Keratinocyte (primary cell): ENCODE measurements around the gene MCM5. TPM values are rescaled to one million over a fixed set of nuclear protein-coding genes. Genes with fewer than 3 reads are reported as not detected.
"Not testable (repeated sequence)": the region's sequence is repeated elsewhere in the genome, so short reads cannot be mapped to it uniquely, and the experiment has no call there.

Source experiments
- DNase-seq: peaks from one replicate; pipeline ENCODE4 v3.0.0-alpha.2; 2011; ENCODE audit warnings: low read depth, missing footprints, low spot score
- FAIRE-seq: peaks from 2 replicates; lab custom pipeline; 2011; peaks lifted over from hg19 to GRCh38; lab: Jason Lieb, UNC
- H2AFZ ChIP-seq: 2 replicates; pipeline ENCODE4 v1.6.0; 2012; ENCODE audit warnings: low read length, control low read depth, inconsistent platforms; ENCODE audit not compliant: control insufficient read depth
- H3K27ac ChIP-seq: 2 replicates; pipeline ENCODE4 v1.5.1; 2011; ENCODE audit warnings: low read length; ENCODE audit not compliant: control insufficient read depth, insufficient read depth
- H3K27me3 ChIP-seq: 3 replicates; pipeline ENCODE4 v1.6.0; 2011; ENCODE audit warnings: low read length; ENCODE audit not compliant: control insufficient read depth, insufficient read depth; ENCODE audit errors: extremely low read depth
- H3K36me3 ChIP-seq, 2 experiments: 2 replicates in 1 of 2; 3 replicates in 1 of 2; pipeline ENCODE4 v1.5.1; 2011; ENCODE audit warnings: low read length in 2 of 2, mild to moderate bottlenecking in 1 of 2; ENCODE audit not compliant: control insufficient read depth in 2 of 2, insufficient read depth in 2 of 2; ENCODE audit errors: extremely low read depth in 1 of 2
- H3K4me1 ChIP-seq: 3 replicates; pipeline ENCODE4 v1.5.1; 2011; ENCODE audit warnings: low read length; ENCODE audit not compliant: control insufficient read depth, insufficient read depth; ENCODE audit errors: extremely low read depth
- H3K4me2 ChIP-seq: 3 replicates; pipeline ENCODE4 v1.6.0; 2011; ENCODE audit warnings: low read depth, low read length; ENCODE audit not compliant: control insufficient read depth, insufficient read depth; ENCODE audit errors: extremely low read depth
- H3K4me3 ChIP-seq, 3 experiments: fragments of 200-600 bp in 1 of 3; sonication (generic) in 1 of 3; 2 replicates in 2 of 3; 3 replicates in 1 of 3; pipeline ENCODE4 v1.5.1; 2011 to 2016; ENCODE audit warnings: low read length in 3 of 3, mild to moderate bottlenecking in 3 of 3, control low read depth in 2 of 3, inconsistent platforms in 1 of 3, low read depth in 1 of 3, mixed read lengths in 1 of 3, mixed run types in 1 of 3, moderate library complexity in 1 of 3; ENCODE audit not compliant: control insufficient read depth in 2 of 3, insufficient read depth in 2 of 3; ENCODE audit errors: extremely low read depth in 1 of 3
- H3K79me2 ChIP-seq: 2 replicates; pipeline ENCODE4 v1.6.0; 2012; ENCODE audit warnings: low read length; ENCODE audit not compliant: control insufficient read depth, insufficient read depth
- H3K9ac ChIP-seq: 3 replicates; pipeline ENCODE4 v1.6.0; 2011; ENCODE audit warnings: low read length; ENCODE audit not compliant: control insufficient read depth, insufficient read depth; ENCODE audit errors: extremely low read depth
- H3K9me1 ChIP-seq: 3 replicates; pipeline ENCODE4 v1.6.0; 2011; ENCODE audit warnings: low read length; ENCODE audit not compliant: control insufficient read depth, insufficient read depth; ENCODE audit errors: extremely low read depth
- H3K9me3 ChIP-seq: 2 replicates; pipeline ENCODE4 v1.5.1; 2012; ENCODE audit warnings: low read depth, low read length; ENCODE audit not compliant: control insufficient read depth
- H4K20me1 ChIP-seq: 3 replicates; pipeline ENCODE4 v1.6.0; 2011; ENCODE audit warnings: low read length; ENCODE audit not compliant: control insufficient read depth, insufficient read depth; ENCODE audit errors: extremely low read depth
- EZH2 ChIP-seq: IDR thresholded peaks from one replicate; pipeline ENCODE4 v1.6.1; 2012; ENCODE audit warnings: inconsistent platforms, mild to moderate bottlenecking, low read length, moderate library complexity
- dilution Hi-C: fragments of 300-500 bp; cut with MboI; formaldehyde crosslinking; loops from one replicate; pipeline ENCODE4 v1.7.0; 2020; ENCODE audit warnings: low sequenced_read_pairs; ENCODE audit not compliant: extremely low pct_ligation_motif_present
- polyA plus RNA-seq, 5 experiments: library from polyadenylated mRNA; depleted of rRNA in 3 of 5; stranded (reverse) in 3 of 5; stranded (forward) in 1 of 5; unstranded in 1 of 5; fragments of >200 nt; gene quantifications; 1 replicate in 1 of 5; 2 replicates in 3 of 5; 3 replicates in 1 of 5; pipeline versions ENCODE4 v1.2.1 to v1.2.3, GENCODE V29; 2011 to 2012; ENCODE audit warnings: missing spikeins in 2 of 5, low read depth in 1 of 5, low replicate concordance in 1 of 5
- TF ChIP-seq, protein P1 (sequence below), 3 experiments: IDR thresholded peaks in 1 of 3; conservative IDR thresholded peaks in 1 of 3; optimal IDR thresholded peaks in 1 of 3; 2 replicates in 2 of 3; 3 replicates in 1 of 3; pipeline versions ENCODE3 to v1.5.1; 2011; ENCODE audit warnings: low read length in 3 of 3, mild to moderate bottlenecking in 3 of 3, moderate library complexity in 2 of 3, control low read depth in 1 of 3, inconsistent platforms in 1 of 3; ENCODE audit not compliant: insufficient read depth in 2 of 3; ENCODE audit errors: extremely low read depth in 1 of 3

The MCM5 gene
- polyA plus RNA-seq, 1 donor (not counting 4 experiments of a cell fraction or from before 2014, with no cell fraction given): 24.4 TPM

DNA sequence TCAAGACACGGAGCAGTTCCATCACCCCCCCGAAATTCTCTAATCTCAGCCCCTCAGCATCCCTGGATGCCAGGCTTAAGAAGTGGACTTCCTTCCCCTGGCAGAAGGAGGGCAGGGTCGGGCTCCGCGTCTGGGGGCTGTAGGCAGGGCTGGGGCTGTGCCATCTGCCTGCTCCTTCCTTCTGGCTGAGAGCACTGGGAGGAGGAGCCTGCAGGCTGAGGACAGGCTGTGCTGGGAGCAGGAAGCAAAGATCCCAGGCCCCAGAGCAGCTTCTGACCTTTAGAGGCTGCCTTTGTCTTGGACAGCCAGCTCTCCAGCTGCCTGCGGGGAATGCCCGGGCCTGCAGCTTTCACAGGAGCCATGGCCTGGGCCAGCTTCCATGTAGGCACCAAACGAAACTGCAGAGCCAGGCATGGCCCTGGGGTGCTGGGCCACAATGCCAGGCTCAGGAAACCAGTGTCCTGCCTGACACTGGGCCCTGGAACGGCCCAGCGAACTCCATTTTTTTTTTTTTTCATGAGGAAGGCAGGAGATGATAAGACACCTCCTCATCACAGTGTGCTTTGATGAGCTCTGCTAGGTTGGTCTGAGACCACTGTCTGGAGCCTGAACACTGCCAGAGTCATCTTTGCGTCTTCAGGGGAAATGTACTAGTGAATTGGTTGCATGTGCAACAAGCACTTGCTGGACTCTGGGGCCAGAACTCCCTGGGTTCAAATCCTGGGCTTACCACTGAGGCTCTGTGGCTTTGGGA is 67.9 kb downstream of the MCM5 start:
- Histone ChIP-seq H3K4me3 (no peak overlapping the region), H3K79me2 (no peaks in the 10 kb centered on the region), H3K9me3 (no peaks in the 10 kb centered on the region), H3K9me1 (no peaks in the 10 kb centered on the region), H3K4me1 (peaks cover 2% of the 10 kb centered on the region), H4K20me1 (no peaks in the 10 kb centered on the region), H3K4me2 (no peak overlapping the region), H3K36me3 (no peaks in the 10 kb centered on the region), H3K27ac (no peak overlapping the region), H3K27me3 (peaks cover 4% of the 10 kb centered on the region), H2AFZ (no peak overlapping the region), H3K9ac (no peak overlapping the region)
- no peak for TF ChIP-seq EZH2
- TF ChIP-seq, protein P1, sequence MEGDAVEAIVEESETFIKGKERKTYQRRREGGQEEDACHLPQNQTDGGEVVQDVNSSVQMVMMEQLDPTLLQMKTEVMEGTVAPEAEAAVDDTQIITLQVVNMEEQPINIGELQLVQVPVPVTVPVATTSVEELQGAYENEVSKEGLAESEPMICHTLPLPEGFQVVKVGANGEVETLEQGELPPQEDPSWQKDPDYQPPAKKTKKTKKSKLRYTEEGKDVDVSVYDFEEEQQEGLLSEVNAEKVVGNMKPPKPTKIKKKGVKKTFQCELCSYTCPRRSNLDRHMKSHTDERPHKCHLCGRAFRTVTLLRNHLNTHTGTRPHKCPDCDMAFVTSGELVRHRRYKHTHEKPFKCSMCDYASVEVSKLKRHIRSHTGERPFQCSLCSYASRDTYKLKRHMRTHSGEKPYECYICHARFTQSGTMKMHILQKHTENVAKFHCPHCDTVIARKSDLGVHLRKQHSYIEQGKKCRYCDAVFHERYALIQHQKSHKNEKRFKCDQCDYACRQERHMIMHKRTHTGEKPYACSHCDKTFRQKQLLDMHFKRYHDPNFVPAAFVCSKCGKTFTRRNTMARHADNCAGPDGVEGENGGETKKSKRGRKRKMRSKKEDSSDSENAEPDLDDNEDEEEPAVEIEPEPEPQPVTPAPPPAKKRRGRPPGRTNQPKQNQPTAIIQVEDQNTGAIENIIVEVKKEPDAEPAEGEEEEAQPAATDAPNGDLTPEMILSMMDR (optimal IDR thresholded peaks at IDR 0.05 in 1 of 3, IDR thresholded peaks at IDR 0.05 in 1 of 3, conservative IDR thresholded peaks at IDR 0.05 in 1 of 3; ENCODE audit: extremely low read depth in 1 of 3, insufficient read depth in 2 of 3, low read length in 3 of 3): no peak
- dilution Hi-C loops: no loop called here
- DNase-seq: no peak
- no peak for FAIRE-seq

DNA sequence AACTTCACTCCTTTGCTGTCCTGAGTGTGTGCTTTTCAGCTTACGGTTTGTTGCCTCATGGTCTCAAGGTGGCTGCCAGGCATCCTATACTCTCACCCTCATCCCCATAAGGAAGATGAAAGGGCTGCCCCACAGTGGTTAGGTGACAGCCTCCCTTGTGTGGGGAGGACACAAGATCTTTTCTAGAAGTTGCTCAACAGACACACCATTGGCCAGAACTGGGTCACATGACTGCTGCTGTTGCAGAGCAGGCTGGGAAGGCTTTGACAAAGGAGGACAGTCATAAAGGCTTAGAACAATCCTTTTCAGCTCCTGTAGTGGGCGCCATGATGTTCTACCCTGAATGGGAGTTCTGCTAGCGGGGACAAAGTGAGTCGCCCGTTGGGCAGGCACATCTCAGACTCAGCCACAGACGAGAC is 71.0 kb downstream of the MCM5 start:
- no peak for TF ChIP-seq EZH2
- TF ChIP-seq, protein P1 (optimal IDR thresholded peaks at IDR 0.05 in 1 of 3, IDR thresholded peaks at IDR 0.05 in 1 of 3, conservative IDR thresholded peaks at IDR 0.05 in 1 of 3; ENCODE audit: extremely low read depth in 1 of 3, insufficient read depth in 2 of 3, low read length in 3 of 3): no peak
- no peaks in the 10 kb centered on the region for H3K4me1 ChIP-seq
- no peak overlapping the region for H3K4me2 ChIP-seq
- no peak overlapping the region for H3K27ac ChIP-seq
- H3K36me3 ChIP-seq: no peaks in the 10 kb centered on the region
- FAIRE-seq (no peak), DNase-seq (no peak)
- dilution Hi-C loops: no loop called here
- no peaks in the 10 kb centered on the region for H3K9me3 ChIP-seq
- H4K20me1 ChIP-seq: no peaks in the 10 kb centered on the region
- no peak overlapping the region for H3K9ac ChIP-seq
- H3K79me2 ChIP-seq: no peaks in the 10 kb centered on the region
- no peaks in the 10 kb centered on the region for H3K9me1 ChIP-seq
- H3K4me3 ChIP-seq: no peak overlapping the region
- no peak overlapping the region for H2AFZ ChIP-seq
- no peaks in the 10 kb centered on the region for H3K27me3 ChIP-seq

DNA sequence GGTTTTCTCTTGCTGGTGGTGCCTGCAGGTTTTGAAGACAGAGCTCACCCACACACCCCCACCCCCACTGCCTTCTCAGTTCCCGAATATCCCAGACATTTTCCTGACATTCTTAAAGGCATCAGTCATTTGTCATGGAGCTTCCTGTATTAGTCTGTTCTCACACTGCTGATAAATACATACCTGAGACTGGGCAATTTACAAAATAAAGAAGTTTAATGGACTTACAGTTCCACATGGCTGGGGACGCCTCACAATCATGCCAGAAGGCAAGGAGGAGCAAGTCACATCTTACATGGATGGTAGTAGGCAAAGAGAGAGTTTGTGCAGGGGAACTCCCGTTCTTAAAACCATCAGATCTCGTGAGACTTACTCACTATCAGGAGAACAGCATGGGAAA is 71.6 kb downstream of the MCM5 start:
- H3K9me1 ChIP-seq, H3K9ac ChIP-seq, H3K27ac ChIP-seq, DNase-seq, FAIRE-seq, H2AFZ ChIP-seq, H3K4me3 ChIP-seq, dilution Hi-C loops, H3K9me3 ChIP-seq, H3K4me1 ChIP-seq, H4K20me1 ChIP-seq, H3K27me3 ChIP-seq, H3K4me2 ChIP-seq, H3K79me2 ChIP-seq, H3K36me3 ChIP-seq: not testable (repeated sequence)
